HG03097 (cell line): ENCODE measurements around the gene DKC1.

ENCODE experiments used
- ATAC-seq: cut with Tn5 transposase; IDR thresholded peaks from one replicate; pipeline ENCODE4 v1.9.1; 2021; ENCODE audit not compliant: unreplicated experiment, low FRiP score

DKC1 gene

GRCh38 chrX:154785716-154786115 lies 23.1 kb downstream of the DKC1 start:
- ATAC-seq, result no peak

GRCh38 chrX:154791467-154791866 lies 28.8 kb downstream of the DKC1 start:
- ATAC-seq, result no peak

GRCh38 chrX:154791939-154792338 lies 29.3 kb downstream of the DKC1 start:
- no peak for ATAC-seq

DNA sequence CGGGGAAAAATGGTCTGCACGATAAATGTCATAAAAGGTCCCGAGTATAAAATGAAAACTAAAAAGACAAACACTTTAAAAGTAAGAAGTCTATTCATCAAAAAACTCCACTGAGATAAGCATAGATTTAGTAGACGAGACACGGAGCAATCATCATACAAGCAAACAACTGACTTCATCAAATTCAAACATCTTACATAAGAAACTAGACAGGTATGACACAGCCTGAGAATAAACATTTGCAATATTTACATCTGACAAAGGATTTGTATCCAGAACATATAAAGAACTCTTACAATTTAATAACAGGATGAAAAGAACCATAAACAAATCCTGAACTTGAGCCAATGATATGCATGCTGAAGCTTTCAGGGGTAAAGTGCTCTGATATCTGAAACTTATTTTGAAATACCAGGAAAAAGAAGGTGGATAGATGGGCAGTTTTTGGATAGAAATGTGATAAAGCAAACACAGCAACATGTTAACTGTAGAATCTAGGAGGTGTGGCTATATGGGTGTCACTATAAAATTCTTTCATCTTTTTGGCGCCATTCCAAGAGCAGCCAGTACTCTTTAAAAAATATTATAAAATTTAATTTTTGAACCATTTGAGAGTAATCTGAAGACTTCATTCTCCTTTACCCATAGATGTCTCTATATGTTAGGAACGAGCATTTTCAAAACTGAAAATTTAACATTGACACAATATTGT lies 30.6 kb downstream of the DKC1 start:
- ATAC-seq, result no peak

- no peak for ATAC-seq
Observed at GRCh38 chrX:154795016-154795415, 32.4 kb downstream of the DKC1 start.

GRCh38 chrX:154797006-154797405 lies 34.3 kb downstream of the DKC1 start:
- no peak for ATAC-seq

GRCh38 chrX:154799556-154800348 lies 37.1 kb downstream of the DKC1 start:
- ATAC-seq, result no peak

DNA sequence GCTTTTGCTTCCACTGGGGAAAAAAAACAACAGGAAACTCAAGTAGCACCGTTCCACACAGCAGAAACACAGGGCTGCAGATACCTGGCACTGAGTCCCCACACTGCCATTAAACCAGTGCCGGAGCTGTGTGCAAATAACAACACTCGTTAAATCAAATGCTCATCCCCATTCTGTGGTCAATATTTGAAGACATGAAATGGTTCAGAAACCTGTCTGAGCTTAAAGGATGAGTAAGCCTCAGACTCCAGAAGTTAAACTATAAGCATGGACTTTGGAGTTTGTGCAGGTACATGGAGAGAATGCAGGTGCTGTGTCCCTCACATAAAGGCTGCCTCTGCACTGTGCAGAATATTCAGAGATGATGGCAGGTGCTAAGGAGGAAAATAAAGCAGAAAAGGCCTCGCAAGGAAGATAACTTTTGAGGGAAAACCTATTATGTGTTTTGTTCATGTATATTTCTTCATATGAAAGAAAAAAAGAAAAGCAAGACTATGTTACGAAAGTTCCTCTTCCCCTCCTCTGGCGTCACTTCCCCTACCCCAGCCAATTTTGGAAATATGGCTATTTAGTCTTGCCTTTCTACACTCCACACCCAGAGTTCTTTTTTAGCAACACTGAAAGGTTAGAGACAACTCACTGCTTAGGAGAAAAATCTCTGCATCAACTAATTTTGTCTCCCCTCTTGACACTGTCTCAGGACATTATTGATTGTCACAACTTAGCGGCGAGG lies 38.0 kb downstream of the DKC1 start:
- no peak for ATAC-seq

DNA sequence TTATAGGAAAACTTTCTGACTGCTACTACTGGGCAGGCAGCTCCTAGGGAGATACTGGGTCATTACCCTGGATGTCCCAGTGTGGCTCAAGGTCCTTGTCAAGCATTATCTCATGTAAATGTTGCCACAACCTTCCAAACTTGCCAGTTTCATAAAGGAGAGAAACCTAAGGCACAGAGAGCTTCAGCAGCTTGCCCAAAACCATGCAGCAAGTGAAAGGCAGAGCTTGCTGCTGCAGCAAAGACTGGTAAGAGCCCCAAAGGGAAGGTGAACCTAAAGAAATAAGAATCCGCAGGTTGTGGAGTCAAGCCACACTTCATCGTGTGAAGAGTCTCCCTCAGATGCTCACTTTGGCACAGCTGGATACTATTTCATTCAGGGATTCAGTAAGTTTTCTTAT lies 40.3 kb downstream of the DKC1 start:
- ATAC-seq, result no peak

DNA sequence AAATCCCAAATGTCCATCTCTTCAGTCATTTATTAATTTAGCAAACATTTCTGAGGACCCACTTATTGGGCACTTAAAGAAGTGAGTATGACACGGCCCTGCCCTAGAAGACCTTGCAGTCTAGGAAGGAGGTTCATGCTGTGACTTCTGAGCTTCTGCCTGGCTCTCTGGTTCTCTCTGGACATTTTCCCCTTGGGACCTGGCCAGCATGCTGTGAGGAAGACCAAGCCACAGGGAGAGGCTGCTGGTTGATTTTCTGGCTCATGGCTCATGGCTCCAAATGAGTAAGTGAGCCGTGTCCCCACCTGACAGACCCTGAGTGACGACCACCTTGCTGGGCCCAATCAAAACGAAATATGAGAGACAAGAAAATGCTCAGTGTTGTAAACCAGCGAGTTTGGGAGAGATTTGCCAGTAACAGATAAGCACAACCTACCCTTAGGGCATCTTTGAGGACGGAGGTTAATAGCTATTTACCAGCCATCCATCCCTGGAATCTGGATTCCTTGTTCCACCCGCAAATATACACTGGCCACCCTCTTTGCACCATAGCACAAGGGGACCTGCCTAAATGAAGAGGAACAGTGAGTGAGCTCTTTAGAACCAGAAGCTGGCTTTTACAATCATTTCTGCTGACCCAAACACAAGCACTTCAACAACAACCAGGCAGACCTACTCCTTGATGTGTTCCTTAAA lies 41.7 kb downstream of the DKC1 start:
- no peak for ATAC-seq

DNA sequence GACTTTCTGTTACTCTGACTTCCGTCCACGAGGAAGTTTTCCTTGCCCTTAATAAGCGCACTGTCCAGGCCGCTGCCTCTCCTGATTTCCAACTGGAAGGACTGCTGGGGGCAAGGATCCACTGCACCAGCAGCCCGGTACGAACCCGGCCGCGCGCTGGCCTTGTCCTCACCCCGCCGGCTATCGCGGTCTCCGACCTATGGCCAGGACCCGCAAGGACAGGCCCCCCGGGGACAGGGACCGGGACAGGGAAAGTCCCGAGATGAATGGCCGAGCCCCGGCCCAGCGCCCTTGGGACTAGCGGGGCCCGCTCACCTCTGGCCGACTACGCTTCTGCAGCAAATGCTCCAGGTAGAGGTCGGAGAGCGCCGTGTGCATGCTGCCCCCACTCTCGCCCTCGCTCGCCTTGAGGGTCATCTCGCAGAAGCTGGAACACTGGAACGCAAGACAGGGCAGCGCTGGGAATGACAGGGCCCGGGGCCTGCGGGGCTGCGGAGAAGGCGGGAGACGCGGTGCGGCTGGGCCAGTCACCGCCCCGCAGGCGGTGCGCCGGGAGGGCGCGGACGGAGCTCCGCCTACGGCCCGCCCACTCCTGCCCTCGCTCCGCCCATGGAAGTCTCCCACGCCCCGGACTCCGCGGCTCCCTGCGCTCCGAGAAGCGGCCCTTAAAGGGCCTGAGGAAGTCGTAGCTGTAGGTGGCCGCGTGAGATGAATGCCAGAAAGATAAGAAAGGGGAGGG lies 42.5 kb downstream of the DKC1 start, which contains the start of gene MPP1:
MPP1 (minus strand) TSS at position 529 of the 739 bp plus-strand sequence; CDS start at position 417, 112 bp downstream.
- ATAC-seq, result peak; percentile 77

DNA sequence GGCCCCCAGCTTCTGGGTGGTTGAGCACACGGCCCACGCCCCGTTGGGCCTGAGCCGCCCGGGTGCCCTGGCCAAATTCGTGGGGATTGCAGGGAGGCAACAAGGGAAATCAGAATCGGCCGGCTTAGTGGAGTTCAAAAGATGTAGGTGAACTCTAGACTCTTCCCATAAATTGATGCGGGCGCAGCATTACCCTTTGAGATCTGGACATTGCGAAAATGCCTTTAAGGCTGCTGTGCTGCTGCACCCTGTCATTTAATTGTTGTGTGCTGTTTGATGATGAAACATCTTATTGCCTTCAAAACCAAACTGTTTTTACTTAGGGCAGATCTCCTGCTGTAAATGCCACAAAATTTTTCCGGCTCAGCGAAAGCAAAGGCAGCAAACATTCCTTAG lies 43.0 kb downstream of the DKC1 start:
- ATAC-seq, result no peak

DNA sequence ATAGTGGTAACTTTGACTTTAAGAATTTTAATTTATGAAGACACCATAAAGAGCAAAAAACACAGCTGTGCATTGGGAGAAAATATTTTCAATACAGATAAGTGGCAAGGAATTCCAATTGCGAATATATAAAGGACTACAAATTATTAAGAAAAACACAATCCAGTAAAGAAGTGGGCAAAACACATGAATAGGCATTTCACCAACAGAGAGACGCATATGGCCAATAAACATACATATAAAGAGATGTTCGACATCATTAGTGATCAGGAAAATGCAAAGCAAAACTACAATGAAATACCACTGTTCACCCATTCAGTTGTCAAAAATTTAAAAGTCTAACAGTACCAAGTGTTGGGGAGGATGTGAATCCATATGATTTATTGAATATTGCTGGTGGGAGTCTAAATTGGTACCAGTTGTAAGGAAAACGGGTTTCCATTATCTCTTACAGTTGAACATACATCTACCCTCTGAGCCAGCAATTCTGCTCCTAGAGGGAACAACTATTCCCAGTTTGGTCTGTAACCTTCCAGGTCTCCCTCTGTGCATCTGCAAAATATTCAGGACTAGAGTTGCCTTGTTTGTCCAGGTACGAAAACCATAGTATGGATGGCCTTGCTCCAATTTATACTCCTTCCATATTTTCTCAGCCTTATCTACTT lies 44.3 kb downstream of the DKC1 start:
- ATAC-seq, result no peak

DNA sequence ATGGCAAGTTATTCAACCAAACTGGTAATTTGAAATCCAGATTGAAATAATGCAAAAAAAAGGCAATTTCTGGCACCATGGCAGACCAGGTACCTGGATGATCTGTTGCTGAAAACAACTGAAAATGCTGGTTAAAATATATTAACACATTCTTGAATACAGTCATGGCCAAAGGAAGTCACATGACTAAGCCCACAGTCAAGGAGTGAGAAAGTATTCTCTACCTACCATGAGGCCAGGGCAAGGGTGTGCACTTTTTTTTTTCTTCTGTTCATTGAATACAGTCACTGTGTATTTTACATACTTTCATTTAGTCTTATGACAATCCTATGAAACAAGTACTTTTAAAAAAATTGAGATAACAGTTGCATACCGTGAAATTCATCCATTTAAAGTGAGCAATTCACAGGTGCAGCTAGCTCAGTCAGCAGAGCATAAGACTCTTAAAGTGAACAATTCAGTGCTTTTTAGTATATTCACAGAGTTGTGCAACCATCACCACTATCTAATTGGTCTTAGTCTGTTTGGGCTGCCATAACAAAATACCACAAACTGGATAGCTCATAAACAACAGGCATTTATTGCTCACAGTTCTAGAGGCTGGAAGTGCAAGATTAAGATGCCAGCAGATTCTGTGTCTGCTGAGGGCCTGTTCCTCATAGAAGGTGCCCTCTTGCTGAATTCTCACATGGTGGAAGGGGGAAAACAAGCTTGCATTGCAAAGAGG lies 47.4 kb downstream of the DKC1 start:
- ATAC-seq, result no peak

- ATAC-seq, result no peak
Observed at GRCh38 chrX:154812341-154813101, 49.9 kb downstream of the DKC1 start.

- no peak for ATAC-seq
Observed at GRCh38 chrX:154813801-154814200, 51.1 kb downstream of the DKC1 start.

DNA sequence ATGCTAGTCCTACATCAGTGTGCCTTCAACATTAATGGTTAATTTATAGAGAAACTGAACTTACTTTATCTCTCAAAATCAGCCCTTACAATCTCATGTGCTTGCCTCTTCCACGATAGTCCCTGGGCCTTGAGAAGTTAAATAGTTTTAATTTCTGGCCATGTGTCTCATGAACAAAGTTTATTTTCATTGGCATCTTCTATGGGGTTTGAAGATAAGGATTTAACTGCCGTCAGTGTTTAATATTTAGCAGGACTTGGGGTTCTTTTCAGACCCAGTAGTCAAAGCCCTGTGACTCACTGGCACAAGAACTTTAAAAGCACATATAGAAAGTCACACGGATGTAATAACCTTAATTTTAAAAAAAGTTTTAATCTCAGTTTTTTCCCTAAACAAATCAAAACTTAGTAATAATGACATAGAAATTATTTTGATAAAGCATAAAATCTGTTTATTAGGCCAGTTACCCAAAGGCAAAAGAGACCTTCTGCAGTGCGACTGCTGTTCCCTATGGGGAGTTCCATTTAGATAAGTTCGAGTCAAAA lies 52.7 kb downstream of the DKC1 start:
- no peak for ATAC-seq
